ENCODE results near the gene GABRB2.

Gene GABRB2

GRCh38 chr5:161481922-161482321 lies 64.6 kb downstream of the GABRB2 start:
- no peak overlapping the region for H3K4me3 ChIP-seq (ENCODE audit: low read depth, low read length)

- H3K4me3 ChIP-seq (ENCODE audit: low read depth, low read length), result no peak overlapping the region
Observed at GRCh38 chr5:161471211-161471950, 75.1 kb downstream of the GABRB2 start.

- H3K4me3 ChIP-seq (ENCODE audit: low read depth, low read length), result no peak overlapping the region
Observed at GRCh38 chr5:161467703-161468102, 78.8 kb downstream of the GABRB2 start.

DNA sequence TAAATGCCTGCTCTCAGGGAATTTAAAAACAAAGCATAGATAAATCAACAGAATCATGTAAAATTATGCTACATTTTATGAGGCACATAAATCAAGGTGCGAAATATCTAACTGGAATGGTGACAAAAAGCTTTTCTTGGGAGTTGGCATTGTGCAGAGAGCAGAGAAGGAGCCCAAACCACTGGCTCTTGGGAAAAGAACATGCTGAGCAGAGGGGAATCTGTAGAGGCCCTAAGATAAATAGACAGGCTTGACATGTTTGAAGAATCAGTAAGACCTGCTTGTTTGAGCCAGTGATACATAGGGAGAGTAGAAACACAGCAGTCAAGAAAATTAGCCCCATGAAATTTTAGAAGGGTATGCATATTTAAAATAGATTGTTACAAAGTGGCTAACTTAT lies 85.8 kb downstream of the GABRB2 start:
- H3K4me3 ChIP-seq (ENCODE audit: low read depth, low read length), result no peak overlapping the region

GRCh38 chr5:161446655-161447054 lies 99.9 kb downstream of the GABRB2 start:
- H3K4me3 ChIP-seq (ENCODE audit: low read depth, low read length), result no peak overlapping the region

DNA sequence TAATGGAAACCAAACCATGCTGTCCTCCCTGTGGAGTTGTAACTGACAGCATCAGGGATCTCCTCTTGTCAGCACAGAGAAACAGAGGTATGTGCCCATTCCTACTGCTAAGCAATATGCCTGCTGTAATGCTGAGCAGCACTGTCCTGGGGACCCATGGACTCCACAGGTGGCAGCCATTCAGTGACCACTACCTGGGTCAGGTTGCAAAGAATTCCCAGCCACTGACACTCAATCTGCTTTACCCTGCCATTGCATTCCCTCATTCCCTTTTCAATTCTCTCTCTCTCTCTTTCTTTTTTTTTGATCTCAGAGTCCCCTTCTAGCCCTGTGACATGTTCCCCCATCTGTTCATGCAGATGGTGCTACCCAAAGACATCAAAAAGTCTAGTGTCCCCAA lies 104.1 kb downstream of the GABRB2 start:
- no peak overlapping the region for H3K4me3 ChIP-seq (ENCODE audit: low read depth, low read length)

DNA sequence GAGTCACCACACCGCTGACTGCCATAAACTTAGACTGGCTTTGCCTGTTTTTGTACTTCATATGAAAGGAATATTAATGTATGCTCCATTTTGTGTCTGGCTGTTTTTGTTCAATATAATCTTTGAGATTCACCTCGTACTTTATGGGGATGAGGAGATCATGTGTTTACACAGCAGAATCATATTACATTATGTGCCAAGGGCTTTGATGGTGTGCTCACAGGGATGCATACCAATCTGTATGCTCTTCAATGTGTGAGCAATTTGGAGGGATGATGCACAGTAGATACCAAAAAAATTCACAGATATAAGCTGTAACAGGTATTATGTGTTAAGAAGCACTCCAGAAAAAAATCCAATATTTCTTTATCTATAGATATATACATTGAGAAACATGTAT lies 113.7 kb downstream of the GABRB2 start:
- H3K4me3 ChIP-seq (ENCODE audit: low read depth, low read length), result no peak overlapping the region

DNA sequence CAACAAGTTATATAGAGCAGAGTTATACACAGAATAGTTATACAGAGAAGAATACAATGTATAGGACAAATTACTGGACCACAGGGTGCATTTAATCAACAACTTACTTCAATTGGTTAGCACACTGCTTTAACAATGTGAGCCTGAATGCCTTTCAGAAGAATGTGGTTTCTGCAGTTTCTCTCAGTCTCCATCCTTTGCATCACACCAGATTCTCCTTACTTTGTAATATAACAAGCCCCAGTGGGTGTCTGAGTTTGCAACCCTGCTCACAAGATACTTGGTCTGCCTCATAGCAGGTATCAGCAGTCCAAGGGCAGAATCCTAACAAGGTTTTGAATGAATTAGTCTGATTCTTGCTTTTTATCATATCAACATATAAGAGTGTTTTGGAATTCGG lies 114.6 kb downstream of the GABRB2 start:
- H3K4me3 ChIP-seq (ENCODE audit: low read depth, low read length), result no peak overlapping the region

DNA sequence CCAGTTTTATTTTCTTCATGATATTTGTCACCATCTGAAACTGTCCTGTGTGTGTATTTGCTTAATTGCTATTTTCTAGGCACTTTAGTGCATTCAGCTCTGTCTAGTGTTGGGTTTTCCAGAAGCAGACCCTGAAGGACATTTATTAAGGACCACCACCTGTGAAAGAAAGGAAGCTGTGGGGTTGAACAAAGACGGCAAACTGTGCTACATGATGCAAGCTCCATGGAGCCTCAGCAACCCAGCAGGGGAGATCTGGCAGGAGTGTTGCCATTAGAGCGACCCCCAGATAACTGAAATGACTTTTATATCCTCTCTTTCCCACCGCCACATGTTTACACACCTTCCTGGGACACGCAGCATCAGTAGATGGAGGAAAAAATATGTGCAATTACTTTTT lies 125.5 kb downstream of the GABRB2 start:
- no peak overlapping the region for H3K4me3 ChIP-seq (ENCODE audit: low read depth, low read length)

GRCh38 chr5:161420521-161420920 lies 126.0 kb downstream of the GABRB2 start:
- no peak overlapping the region for H3K4me3 ChIP-seq (ENCODE audit: low read depth, low read length)

DNA sequence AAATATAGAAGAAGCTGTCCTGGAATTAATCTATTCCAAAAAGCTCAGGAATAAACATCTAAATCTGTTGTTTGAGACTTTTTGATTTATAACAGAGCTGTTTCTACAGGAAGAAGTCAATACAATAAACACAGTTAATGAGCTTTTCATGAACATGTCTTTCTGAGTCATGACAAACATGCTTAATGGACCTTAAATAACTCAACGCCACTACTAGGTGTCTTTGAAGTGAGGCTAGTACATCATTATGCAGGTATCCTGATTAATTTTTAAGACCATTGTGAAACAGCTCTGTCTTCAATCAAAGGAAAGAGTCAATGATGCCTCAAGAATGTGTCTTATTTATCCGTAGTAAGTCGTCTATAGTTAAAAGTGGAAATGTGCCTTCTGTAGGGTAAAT lies 131.6 kb downstream of the GABRB2 start:
- no peak overlapping the region for H3K4me3 ChIP-seq (ENCODE audit: low read depth, low read length)

- H3K4me3 ChIP-seq (ENCODE audit: low read depth, low read length), result no peak overlapping the region
Observed at GRCh38 chr5:161414037-161414436, 132.5 kb downstream of the GABRB2 start.

DNA sequence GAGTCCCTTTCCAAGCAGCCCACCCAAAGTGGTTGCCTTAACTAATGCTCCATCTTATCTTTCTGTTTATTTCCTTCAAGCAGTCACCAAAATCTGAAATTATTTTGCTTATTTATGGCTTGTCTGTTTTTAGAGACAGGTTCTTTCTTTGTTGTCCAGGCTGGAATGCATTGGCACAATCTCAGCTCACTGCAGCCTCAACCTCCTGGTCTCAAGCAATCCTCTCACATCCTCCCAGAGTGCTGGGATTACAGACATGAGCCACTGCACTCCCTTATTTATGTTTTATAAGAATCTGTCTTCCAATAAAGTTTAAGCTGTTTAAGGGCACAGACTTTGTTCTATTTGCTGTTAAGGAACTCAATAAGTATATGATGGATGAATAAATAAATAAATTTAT lies 133.7 kb downstream of the GABRB2 start:
- H3K4me3 ChIP-seq (ENCODE audit: low read depth, low read length), result no peak overlapping the region

GRCh38 chr5:161411156-161411555 lies 135.4 kb downstream of the GABRB2 start:
- H3K4me3 ChIP-seq (ENCODE audit: low read depth, low read length), result no peak overlapping the region

- H3K4me3 ChIP-seq (ENCODE audit: low read depth, low read length), result no peak overlapping the region
Observed at GRCh38 chr5:161410640-161411039, 135.9 kb downstream of the GABRB2 start.

GRCh38 chr5:161409471-161409870 lies 137.1 kb downstream of the GABRB2 start:
- H3K4me3 ChIP-seq (ENCODE audit: low read depth, low read length), result no peak overlapping the region

DNA sequence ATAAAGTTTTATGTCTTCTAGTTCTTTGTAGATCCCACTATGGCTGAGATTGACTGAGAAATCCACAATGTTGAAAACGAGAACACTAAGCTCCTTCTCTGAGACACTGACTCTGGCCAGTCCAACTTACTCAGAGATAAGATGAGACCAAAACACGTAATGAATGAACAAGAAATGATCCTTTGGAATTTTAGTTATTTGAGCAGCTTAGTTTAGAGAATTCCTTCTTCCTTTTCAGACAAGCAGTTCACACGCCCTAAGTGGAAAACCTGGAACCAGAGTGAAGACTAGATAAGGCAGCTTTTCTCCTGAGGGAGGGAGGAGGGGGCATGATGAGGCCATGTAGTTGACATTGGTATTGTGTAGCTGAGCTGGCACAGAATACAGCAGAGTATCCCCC lies 139.6 kb downstream of the GABRB2 start:
- H3K4me3 ChIP-seq (ENCODE audit: low read depth, low read length), result no peak overlapping the region

GRCh38 chr5:161403996-161404395 lies 142.5 kb downstream of the GABRB2 start:
- no peak overlapping the region for H3K4me3 ChIP-seq (ENCODE audit: low read depth, low read length)

DNA sequence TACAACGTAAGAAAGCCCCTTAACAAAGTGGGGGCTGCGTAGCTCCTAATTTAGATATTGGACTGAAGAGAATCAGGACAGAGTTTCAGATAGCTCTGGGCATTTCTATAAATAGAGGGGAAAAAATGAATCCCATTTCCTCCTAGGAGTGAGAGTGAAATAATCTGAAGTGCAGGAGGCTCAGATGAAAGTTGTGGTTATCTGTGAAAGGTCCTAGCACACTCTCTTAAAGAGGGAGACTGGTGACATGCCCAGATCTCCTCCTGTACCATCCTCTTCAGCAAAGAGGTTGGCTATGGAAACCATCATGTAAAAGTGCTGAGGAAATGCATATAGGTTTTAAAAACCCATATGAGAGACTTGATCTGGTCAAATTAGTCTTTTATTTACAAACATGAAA lies 143.4 kb downstream of the GABRB2 start:
- no peak overlapping the region for H3K4me3 ChIP-seq (ENCODE audit: low read depth, low read length)

GRCh38 chr5:161400583-161400982 lies 145.9 kb downstream of the GABRB2 start:
- H3K4me3 ChIP-seq (ENCODE audit: low read depth, low read length), result no peak overlapping the region

GRCh38 chr5:161399996-161400562 lies 146.4 kb downstream of the GABRB2 start:
- H3K4me3 ChIP-seq (ENCODE audit: low read depth, low read length), result no peak overlapping the region

GRCh38 chr5:161397448-161397847 lies 149.1 kb downstream of the GABRB2 start:
- H3K4me3 ChIP-seq (ENCODE audit: low read depth, low read length), result no peak overlapping the region

GRCh38 chr5:161396171-161396570 lies 150.4 kb downstream of the GABRB2 start:
- no peak overlapping the region for H3K4me3 ChIP-seq (ENCODE audit: low read depth, low read length)

Data from iPS-11a (cell line).